Measurements from ENCODE around the gene ZFR. TPM values are rescaled to one million over a fixed set of nuclear protein-coding genes. Genes with fewer than 3 reads are reported as not detected.

The ZFR gene
- total RNA-seq, 1 experiment from 2014 or later, result 72.7 TPM

GRCh38 chr5:32325616-32326015 lies 118.9 kb downstream of the ZFR start:
- TF ChIP-seq POLR2AphosphoS5 (IDR thresholded peaks at IDR 0.05; ENCODE audit: low read depth, low read length) (no peak), REST (IDR thresholded peaks at IDR 0.05; ENCODE audit: insufficient read depth in 1 of 2, low read depth in 2 of 2, low read length in 1 of 2) (no peak), TCF7L2 (IDR thresholded peaks at IDR 0.05; ENCODE audit: low read depth, low read length) (no peak), CTCF (IDR thresholded peaks at IDR 0.05) (no peak), SIN3A (IDR thresholded peaks at IDR 0.05; ENCODE audit: borderline replicate concordance, insufficient read depth, low read depth, low read length) (no peak)
- no peak for ATAC-seq
- POLR2A ChIA-PET, result no interaction called here
- no TSS peak for BruUV-seq (replicated peaks)
- no peak for DNase-seq (ENCODE audit: low read depth, low spot score)
- in situ Hi-C loops (cut with HindIII; ENCODE audit: low pct_unique_long_range_greater_than_20kb, low sequenced_read_pairs), result no loop called here
- CTCF ChIA-PET, result no interaction called here
- Histone ChIP-seq H3K9me3 (ENCODE audit: control insufficient read depth, insufficient read depth, low read depth, low read length) (0 out of 2 replicates have a peak, but pooled peaks cover 5% of the 10 kb centered on the region), H3K27me3 (ENCODE audit: control insufficient read depth, insufficient read depth, low read length) (no peaks in the 10 kb centered on the region), H3K4me1 (ENCODE audit: control insufficient read depth, insufficient read depth, low read length) (no peaks in the 10 kb centered on the region), H3K27ac (ENCODE audit: low read length) (no peak overlapping the region), H3K4me3 (ENCODE audit: low read depth in 2 of 2, low read length in 2 of 2) (no peak overlapping the region), H3K36me3 (ENCODE audit: control insufficient read depth, insufficient read depth, low read length) (no peaks in the 10 kb centered on the region)
- intact Hi-C loops (cut with micrococcal nuclease; ENCODE audit: unreplicated experiment), result no loop called here

GRCh38 chr5:32325062-32325461 lies 119.5 kb downstream of the ZFR start:
- POLR2A ChIA-PET, result no interaction called here
- Histone ChIP-seq H3K4me3 (ENCODE audit: low read depth in 2 of 2, low read length in 2 of 2) (no peak overlapping the region), H3K4me1 (ENCODE audit: control insufficient read depth, insufficient read depth, low read length) (no peaks in the 10 kb centered on the region), H3K36me3 (ENCODE audit: control insufficient read depth, insufficient read depth, low read length) (no peaks in the 10 kb centered on the region), H3K9me3 (ENCODE audit: control insufficient read depth, insufficient read depth, low read depth, low read length) (0 out of 2 replicates have a peak, but pooled peaks cover 5% of the 10 kb centered on the region), H3K27ac (ENCODE audit: low read length) (no peak overlapping the region), H3K27me3 (ENCODE audit: control insufficient read depth, insufficient read depth, low read length) (no peaks in the 10 kb centered on the region)
- no peak for ATAC-seq
- no TSS peak for BruUV-seq (replicated peaks)
- TF ChIP-seq TCF7L2 (IDR thresholded peaks at IDR 0.05; ENCODE audit: low read depth, low read length), result no peak
- no peak for TF ChIP-seq CTCF (IDR thresholded peaks at IDR 0.05)
- no peak for TF ChIP-seq SIN3A (IDR thresholded peaks at IDR 0.05; ENCODE audit: borderline replicate concordance, insufficient read depth, low read depth, low read length)
- in situ Hi-C loops (cut with HindIII; ENCODE audit: low pct_unique_long_range_greater_than_20kb, low sequenced_read_pairs) (no loop called here), intact Hi-C loops (cut with micrococcal nuclease; ENCODE audit: unreplicated experiment) (no loop called here)
- CTCF ChIA-PET, result no interaction called here
- no peak for DNase-seq (ENCODE audit: low read depth, low spot score)

Measured in Panc1 (cell line).